Nephron progenitor cell (in vitro differentiated cells): Measurements from ENCODE around the gene TINAGL1.

ENCODE experiments used
- DNase-seq: peaks from one replicate; pipeline ENCODE4 v3.0.0; 2021
- H3K27ac Mint-ChIP-seq: 2 replicates; pipeline ENCODE4 v1.8.0; 2021; ENCODE audit warnings: mild to moderate bottlenecking, moderate library complexity, mixed read lengths
- H3K27me3 Mint-ChIP-seq: 2 replicates; pipeline ENCODE4 v1.8.0; 2021; ENCODE audit warnings: mild to moderate bottlenecking, low read depth, mixed read lengths; ENCODE audit not compliant: poor library complexity
- H3K36me3 Mint-ChIP-seq: 2 replicates; pipeline ENCODE4 v1.8.0; 2021; ENCODE audit warnings: low read depth, mixed read lengths
- H3K4me1 Mint-ChIP-seq: 2 replicates; pipeline ENCODE4 v1.8.0; 2021; ENCODE audit warnings: mixed read lengths
- H3K4me3 Mint-ChIP-seq: 2 replicates; pipeline ENCODE4 v1.8.0; 2021; ENCODE audit warnings: mild to moderate bottlenecking, moderate library complexity, mixed read lengths
- H3K9me3 Mint-ChIP-seq: 2 replicates; pipeline ENCODE4 v1.8.0; 2021; ENCODE audit warnings: mild to moderate bottlenecking, moderate library complexity, mixed read lengths
- TF ChIP-seq, protein P1 (sequence below): fragments of 200-600 bp; sonication (generic); IDR thresholded peaks from 2 replicates; pipeline ENCODE4 v1.5.0; 2021; ENCODE audit warnings: antibody characterized with exemption

The TINAGL1 gene

DNA sequence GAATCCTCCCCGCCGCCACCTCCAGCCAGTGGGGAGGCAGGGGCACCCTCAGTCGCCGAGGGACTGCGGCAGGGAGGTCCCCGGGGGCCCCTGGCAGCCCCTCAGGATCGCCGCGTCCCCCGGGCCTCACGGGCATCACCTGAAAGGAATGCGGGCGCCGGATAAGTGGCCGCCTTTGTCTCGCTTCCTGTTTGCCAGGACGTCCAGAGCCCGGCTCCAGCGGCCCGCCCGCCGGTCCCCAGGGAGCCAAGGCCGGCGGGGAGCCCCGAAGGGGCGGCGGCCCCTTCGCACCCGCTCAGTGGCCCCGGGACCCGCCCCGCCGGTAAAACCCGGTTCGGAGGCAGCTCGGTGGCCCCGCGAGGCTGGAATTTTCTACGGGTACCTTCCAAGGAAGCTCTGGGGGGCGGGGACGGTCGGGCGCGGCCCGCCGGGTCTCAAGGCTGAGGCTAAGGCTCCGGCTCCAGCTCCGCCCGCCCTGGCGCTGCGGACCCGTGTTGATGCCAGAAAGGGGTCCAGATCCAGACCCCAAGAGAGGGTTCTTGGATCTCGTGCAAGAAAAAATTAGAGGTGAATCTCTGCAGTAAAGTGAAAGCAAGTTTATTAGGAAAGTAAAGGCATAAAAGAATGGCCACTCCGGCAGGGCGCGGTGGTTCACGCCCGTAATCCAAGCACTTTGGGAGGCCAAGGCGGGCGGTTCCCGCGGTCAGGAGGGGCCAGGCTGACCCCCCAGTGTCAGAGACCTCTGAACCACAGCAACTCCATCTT lies 12.6 kb downstream of the TINAGL1 start:
- Mint-ChIP-seq H3K9me3 (peaks cover 4% of the 10 kb centered on the region), H3K4me3 (peak overlapping the region; percentile 48), H3K4me1 (no peaks in the 10 kb centered on the region), H3K27me3 (peaks cover 75% of the 10 kb centered on the region), H3K36me3 (no peaks in the 10 kb centered on the region), H3K27ac (no peak overlapping the region)
- peak; percentile 26 for DNase-seq
- TF ChIP-seq, protein P1, sequence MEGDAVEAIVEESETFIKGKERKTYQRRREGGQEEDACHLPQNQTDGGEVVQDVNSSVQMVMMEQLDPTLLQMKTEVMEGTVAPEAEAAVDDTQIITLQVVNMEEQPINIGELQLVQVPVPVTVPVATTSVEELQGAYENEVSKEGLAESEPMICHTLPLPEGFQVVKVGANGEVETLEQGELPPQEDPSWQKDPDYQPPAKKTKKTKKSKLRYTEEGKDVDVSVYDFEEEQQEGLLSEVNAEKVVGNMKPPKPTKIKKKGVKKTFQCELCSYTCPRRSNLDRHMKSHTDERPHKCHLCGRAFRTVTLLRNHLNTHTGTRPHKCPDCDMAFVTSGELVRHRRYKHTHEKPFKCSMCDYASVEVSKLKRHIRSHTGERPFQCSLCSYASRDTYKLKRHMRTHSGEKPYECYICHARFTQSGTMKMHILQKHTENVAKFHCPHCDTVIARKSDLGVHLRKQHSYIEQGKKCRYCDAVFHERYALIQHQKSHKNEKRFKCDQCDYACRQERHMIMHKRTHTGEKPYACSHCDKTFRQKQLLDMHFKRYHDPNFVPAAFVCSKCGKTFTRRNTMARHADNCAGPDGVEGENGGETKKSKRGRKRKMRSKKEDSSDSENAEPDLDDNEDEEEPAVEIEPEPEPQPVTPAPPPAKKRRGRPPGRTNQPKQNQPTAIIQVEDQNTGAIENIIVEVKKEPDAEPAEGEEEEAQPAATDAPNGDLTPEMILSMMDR, result no peak

DNA sequence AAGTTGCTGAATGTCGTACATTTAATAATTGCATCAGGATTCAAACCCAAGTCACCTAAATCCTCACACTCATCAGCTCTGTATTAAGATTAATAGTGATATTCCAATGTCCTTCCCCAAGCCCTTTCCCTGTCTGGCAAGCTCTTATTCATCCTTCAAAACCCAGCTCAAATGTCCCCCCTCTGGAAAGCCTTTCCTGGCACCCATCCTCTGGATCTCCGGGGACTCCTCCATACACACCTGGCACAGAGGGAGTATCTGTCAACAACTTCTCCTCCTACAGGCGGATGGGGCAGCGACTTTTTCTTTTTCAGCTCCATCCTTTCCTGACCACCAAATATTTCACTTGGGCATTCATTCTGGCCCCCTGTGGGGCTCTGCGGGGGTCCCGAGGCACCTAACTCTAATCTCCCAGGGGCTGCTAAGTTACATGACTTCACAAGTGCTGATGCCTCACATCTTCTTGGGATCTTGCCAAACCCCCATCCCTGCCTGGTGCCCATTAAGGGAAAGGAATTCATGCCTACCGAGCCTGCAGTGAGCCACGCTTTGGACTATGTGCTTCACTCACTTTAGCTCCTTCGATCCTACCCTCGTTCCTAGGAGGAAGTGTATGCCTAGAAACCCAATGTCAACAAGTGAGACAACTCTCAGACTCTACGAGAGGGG lies 15.2 kb downstream of the TINAGL1 start:
- Mint-ChIP-seq H3K4me3 (no peak overlapping the region), H3K27ac (no peak overlapping the region), H3K4me1 (peaks cover 3% of the 10 kb centered on the region), H3K36me3 (no peaks in the 10 kb centered on the region), H3K27me3 (peaks cover 77% of the 10 kb centered on the region), H3K9me3 (peaks cover 4% of the 10 kb centered on the region)
- DNase-seq, result no peak
- TF ChIP-seq, protein P1, result no peak

DNA sequence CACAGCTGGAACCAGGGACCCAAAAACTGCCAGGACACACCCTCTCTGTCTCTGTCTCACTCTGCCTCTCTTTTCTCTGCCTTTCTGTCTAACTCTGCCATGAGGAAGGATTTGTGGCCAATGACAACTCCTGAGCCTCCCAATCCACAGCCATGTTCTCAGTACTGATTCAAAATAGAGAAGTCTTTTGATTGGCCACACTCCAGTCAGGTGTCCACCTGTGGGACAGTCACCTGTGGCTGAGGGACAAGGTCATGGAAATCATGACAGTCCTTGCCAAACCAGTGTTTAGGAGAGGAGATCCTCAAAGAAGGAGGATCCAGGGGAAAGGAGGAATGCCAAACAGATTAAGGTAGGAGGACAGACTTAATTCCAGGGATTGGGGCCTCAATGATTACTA lies 15.8 kb downstream of the TINAGL1 start:
- Mint-ChIP-seq H3K4me3 (no peak overlapping the region), H3K4me1 (peaks cover 5% of the 10 kb centered on the region), H3K36me3 (no peaks in the 10 kb centered on the region), H3K9me3 (peaks cover 4% of the 10 kb centered on the region), H3K27me3 (peaks cover 80% of the 10 kb centered on the region), H3K27ac (no peak overlapping the region)
- TF ChIP-seq, protein P1, result no peak
- no peak for DNase-seq

DNA sequence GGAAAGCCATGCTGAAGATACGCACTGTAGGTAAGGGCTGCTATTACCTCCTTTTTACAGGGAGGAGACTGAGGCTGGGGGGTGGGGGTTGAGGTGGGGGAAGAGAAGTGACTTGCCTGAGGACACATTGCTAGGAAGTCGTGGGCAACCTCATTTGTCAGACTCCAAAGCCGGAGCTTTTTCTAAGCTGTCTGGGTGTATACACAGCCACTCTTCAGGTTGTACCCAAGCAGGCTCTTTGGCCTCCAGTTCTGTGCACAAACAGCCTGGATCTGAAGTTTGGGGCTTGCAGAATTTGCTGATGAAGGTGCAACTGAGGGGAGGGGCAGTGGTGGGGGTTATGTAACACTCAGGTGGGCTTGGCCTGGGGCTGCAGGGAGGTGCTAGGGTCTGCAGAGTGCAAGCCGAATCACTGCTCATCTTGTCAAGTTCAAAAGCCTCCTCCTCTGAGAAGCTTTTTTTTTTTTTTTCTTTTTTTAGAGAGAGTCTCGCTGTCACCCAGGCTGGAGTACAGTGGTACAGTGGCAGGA lies 16.9 kb downstream of the TINAGL1 start:
- TF ChIP-seq, protein P1, result no peak
- Mint-ChIP-seq H3K27me3 (peaks cover 69% of the 10 kb centered on the region), H3K9me3 (peaks cover 4% of the 10 kb centered on the region), H3K36me3 (no peaks in the 10 kb centered on the region), H3K4me1 (peaks cover 5% of the 10 kb centered on the region), H3K4me3 (no peak overlapping the region), H3K27ac (no peak overlapping the region)
- DNase-seq, result no peak

DNA sequence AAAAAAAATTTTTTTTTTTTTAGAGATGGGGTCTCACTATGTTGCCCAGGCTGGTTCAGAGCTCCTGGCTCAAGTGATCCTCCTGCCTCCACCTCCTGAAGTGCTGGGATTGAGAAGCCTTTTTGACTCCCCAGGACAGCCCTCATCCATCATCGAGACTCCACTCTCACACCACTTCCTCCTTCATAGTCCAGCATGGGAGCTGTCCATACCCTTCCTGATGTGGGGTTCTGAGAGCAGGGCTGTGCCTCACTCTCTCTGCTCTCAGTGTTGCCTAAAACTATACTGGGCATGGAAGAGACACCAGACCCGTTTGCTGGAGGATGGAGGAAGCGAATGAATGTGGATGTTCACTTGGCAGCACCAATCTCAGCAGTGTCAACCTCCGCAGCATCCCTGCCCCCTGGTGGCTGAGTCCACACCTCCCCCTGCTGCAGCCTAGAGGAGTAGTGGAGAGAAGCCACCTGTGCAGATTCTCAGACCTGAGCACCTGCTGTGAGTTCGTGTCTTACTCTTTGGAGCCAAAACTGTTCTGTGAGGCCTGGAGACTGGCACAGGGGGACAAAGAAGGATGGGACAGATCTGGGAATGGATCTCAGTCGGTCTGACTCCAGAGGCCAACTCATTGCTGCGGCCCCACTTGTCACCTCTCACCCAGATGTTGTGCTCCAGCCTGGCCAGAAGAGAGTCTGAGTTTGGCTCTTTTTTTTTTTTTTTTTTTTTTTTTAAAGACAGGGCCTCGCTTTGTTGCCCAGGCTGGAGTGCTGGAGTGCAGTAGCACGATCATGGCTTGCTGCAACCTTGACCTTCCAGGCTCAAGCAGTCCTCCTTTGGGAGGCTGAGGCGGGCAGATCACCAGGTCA lies 17.7 kb downstream of the TINAGL1 start:
- Mint-ChIP-seq H3K9me3 (peaks cover 4% of the 10 kb centered on the region), H3K27me3 (peaks cover 69% of the 10 kb centered on the region), H3K36me3 (no peaks in the 10 kb centered on the region), H3K4me1 (peaks cover 5% of the 10 kb centered on the region), H3K4me3 (no peak overlapping the region), H3K27ac (no peak overlapping the region)
- peak; percentile 70 for DNase-seq
- TF ChIP-seq, protein P1, result peak; percentile 72
